ENCODE data around the gene CEMP1.

CEMP1 gene

GRCh38 chr16:2527071-2527783, 4.0 kb downstream of the CEMP1 start:
- Histone ChIP-seq H3K9me2 (replicated peaks; ENCODE audit: low read depth, low read length) (no peaks in the 10 kb centered on the region), H2AFZ (ENCODE audit: low read length) (no peak overlapping the region), H3F3A (ENCODE audit: low read depth) (no peaks in the 10 kb centered on the region), H4K20me1 (ENCODE audit: insufficient read depth, low read length, poor library complexity, severe bottlenecking) (no peaks in the 10 kb centered on the region), H3K27me3 (ENCODE audit: insufficient read depth, low read length, poor library complexity, severe bottlenecking) (no peaks in the 10 kb centered on the region), H3K79me2 (ENCODE audit: insufficient read depth, low read length) (no peaks in the 10 kb centered on the region), H3K9me3 (ENCODE audit: insufficient read depth, low read depth, low read length) (no peaks in the 10 kb centered on the region), H3K4me1 (ENCODE audit: insufficient read depth, low read length, poor library complexity, severe bottlenecking) (peaks cover 5% of the 10 kb centered on the region), H3K36me3 (ENCODE audit: insufficient read depth, low read length) (no peaks in the 10 kb centered on the region), H3K9ac (ENCODE audit: low read depth, low read length, poor library complexity, severe bottlenecking) (no peak overlapping the region), H3K4me2 (ENCODE audit: low read depth, low read length, poor library complexity, severe bottlenecking) (no peak overlapping the region), H3K4me3 (ENCODE audit: low read length, poor library complexity, severe bottlenecking) (no peak overlapping the region)
- no peak for TF ChIP-seq CTCF (conservative IDR thresholded peaks at IDR 0.05; ENCODE audit: low read length)
- TF ChIP-seq EZH2phosphoT487 (IDR thresholded peaks at IDR 0.05; ENCODE audit: borderline replicate concordance), result no peak

- TF ChIP-seq CTCF (conservative IDR thresholded peaks at IDR 0.05; ENCODE audit: low read length) (no peak), EZH2phosphoT487 (IDR thresholded peaks at IDR 0.05; ENCODE audit: borderline replicate concordance) (no peak)
- Histone ChIP-seq H4K20me1 (ENCODE audit: insufficient read depth, low read length, poor library complexity, severe bottlenecking) (no peaks in the 10 kb centered on the region), H3K9ac (ENCODE audit: low read depth, low read length, poor library complexity, severe bottlenecking) (no peak overlapping the region), H3K27me3 (ENCODE audit: insufficient read depth, low read length, poor library complexity, severe bottlenecking) (no peaks in the 10 kb centered on the region), H3K4me3 (ENCODE audit: low read length, poor library complexity, severe bottlenecking) (no peak overlapping the region), H3K9me3 (ENCODE audit: insufficient read depth, low read depth, low read length) (no peaks in the 10 kb centered on the region), H2AFZ (ENCODE audit: low read length) (no peak overlapping the region), H3K36me3 (ENCODE audit: insufficient read depth, low read length) (no peaks in the 10 kb centered on the region), H3F3A (ENCODE audit: low read depth) (no peaks in the 10 kb centered on the region), H3K4me2 (ENCODE audit: low read depth, low read length, poor library complexity, severe bottlenecking) (no peak overlapping the region), H3K4me1 (ENCODE audit: insufficient read depth, low read length, poor library complexity, severe bottlenecking) (no peaks in the 10 kb centered on the region), H3K9me2 (replicated peaks; ENCODE audit: low read depth, low read length) (no peaks in the 10 kb centered on the region), H3K79me2 (ENCODE audit: insufficient read depth, low read length) (no peaks in the 10 kb centered on the region)
These were observed 5.1 kb downstream of the CEMP1 start for GRCh38 chr16:2526135-2526534.

GRCh38 chr16:2524339-2524938, 6.8 kb downstream of the CEMP1 start:
- no peak for TF ChIP-seq EZH2phosphoT487 (IDR thresholded peaks at IDR 0.05; ENCODE audit: borderline replicate concordance)
- no peak for TF ChIP-seq CTCF (conservative IDR thresholded peaks at IDR 0.05; ENCODE audit: low read length)
- no peak overlapping the region for H2AFZ ChIP-seq (ENCODE audit: low read length)
- no peaks in the 10 kb centered on the region for H3K4me1 ChIP-seq (ENCODE audit: insufficient read depth, low read length, poor library complexity, severe bottlenecking)
- no peaks in the 10 kb centered on the region for H3K27me3 ChIP-seq (ENCODE audit: insufficient read depth, low read length, poor library complexity, severe bottlenecking)
- H3F3A ChIP-seq (ENCODE audit: low read depth), result no peaks in the 10 kb centered on the region
- H3K4me3 ChIP-seq (ENCODE audit: low read length, poor library complexity, severe bottlenecking), result no peak overlapping the region
- H3K9me3 ChIP-seq (ENCODE audit: insufficient read depth, low read depth, low read length), result no peaks in the 10 kb centered on the region
- no peaks in the 10 kb centered on the region for H3K9me2 ChIP-seq (replicated peaks; ENCODE audit: low read depth, low read length)
- no peak overlapping the region for H3K9ac ChIP-seq (ENCODE audit: low read depth, low read length, poor library complexity, severe bottlenecking)
- H3K4me2 ChIP-seq (ENCODE audit: low read depth, low read length, poor library complexity, severe bottlenecking), result no peak overlapping the region
- H4K20me1 ChIP-seq (ENCODE audit: insufficient read depth, low read length, poor library complexity, severe bottlenecking), result no peaks in the 10 kb centered on the region
- H3K36me3 ChIP-seq (ENCODE audit: insufficient read depth, low read length), result no peaks in the 10 kb centered on the region
- 0 out of 2 replicates have a peak, but pooled peaks cover 5% of the 10 kb centered on the region for H3K79me2 ChIP-seq (ENCODE audit: insufficient read depth, low read length)

Data from Loucy (cell line).